GM12801 (cell line): ENCODE results near the gene FAM53B.

Experiments
- TF ChIP-seq, protein P1 (sequence below): IDR thresholded peaks from one replicate; pipeline ENCODE4 v1.5.1; 2011; ENCODE audit warnings: control low read depth; ENCODE audit not compliant: insufficient read length; ENCODE audit errors: extremely low read depth

The FAM53B gene

GRCh38 chr10:124745673-124746072, 1.5 kb upstream of the FAM53B start:
- TF ChIP-seq, protein P1, sequence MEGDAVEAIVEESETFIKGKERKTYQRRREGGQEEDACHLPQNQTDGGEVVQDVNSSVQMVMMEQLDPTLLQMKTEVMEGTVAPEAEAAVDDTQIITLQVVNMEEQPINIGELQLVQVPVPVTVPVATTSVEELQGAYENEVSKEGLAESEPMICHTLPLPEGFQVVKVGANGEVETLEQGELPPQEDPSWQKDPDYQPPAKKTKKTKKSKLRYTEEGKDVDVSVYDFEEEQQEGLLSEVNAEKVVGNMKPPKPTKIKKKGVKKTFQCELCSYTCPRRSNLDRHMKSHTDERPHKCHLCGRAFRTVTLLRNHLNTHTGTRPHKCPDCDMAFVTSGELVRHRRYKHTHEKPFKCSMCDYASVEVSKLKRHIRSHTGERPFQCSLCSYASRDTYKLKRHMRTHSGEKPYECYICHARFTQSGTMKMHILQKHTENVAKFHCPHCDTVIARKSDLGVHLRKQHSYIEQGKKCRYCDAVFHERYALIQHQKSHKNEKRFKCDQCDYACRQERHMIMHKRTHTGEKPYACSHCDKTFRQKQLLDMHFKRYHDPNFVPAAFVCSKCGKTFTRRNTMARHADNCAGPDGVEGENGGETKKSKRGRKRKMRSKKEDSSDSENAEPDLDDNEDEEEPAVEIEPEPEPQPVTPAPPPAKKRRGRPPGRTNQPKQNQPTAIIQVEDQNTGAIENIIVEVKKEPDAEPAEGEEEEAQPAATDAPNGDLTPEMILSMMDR: no peak

GRCh38 chr10:124745252-124745651, 1.1 kb upstream of the FAM53B start:
- TF ChIP-seq, protein P1: no peak

GRCh38 chr10:124743191-124744101, 732 bp downstream of the FAM53B start:
- TF ChIP-seq, protein P1: no peak

- TF ChIP-seq, protein P1: no peak
Observed at GRCh38 chr10:124742413-124743190, 1.6 kb downstream of the FAM53B start.

GRCh38 chr10:124741922-124742412, 2.2 kb downstream of the FAM53B start:
- TF ChIP-seq, protein P1: no peak

- TF ChIP-seq, protein P1: peak; percentile 63
Observed at GRCh38 chr10:124741281-124741921, 2.8 kb downstream of the FAM53B start.
